HepG2 (cell line): ENCODE data around the gene TBC1D5. TPM values are rescaled to one million over a fixed set of nuclear protein-coding genes. Genes with fewer than 3 reads are reported as not detected.

Experiments used
- ATAC-seq: fragments of 200-7000 bp; cut with Tn5 transposase; 3 replicates; pipeline ENCODE4 v1.9.1; 2020; ENCODE audit warnings: mild to moderate bottlenecking, moderate library complexity
- BruUV-seq: library from RNA; stranded (reverse); fragments of 400-500 nt; replicated peaks from 2 replicates; lab custom pipeline; 2021; lab: Mats Ljungman, UMichigan
- CTCF ChIA-PET: fragments of 300-600 bp; formaldehyde crosslinking; extraction: SDS; loops from one replicate; lab custom pipeline; 2021; ENCODE audit warnings: low total read pairs, inconsistent platforms, low intra/inter-chr PET ratio; lab: Yijun Ruan, JAX
- POLR2A ChIA-PET: fragments of 350-600 bp; sonication (Branson Sonifier 250); formaldehyde crosslinking; loops from one replicate; lab custom pipeline; 2020; ENCODE audit warnings: antibody characterized with exemption, inconsistent platforms; lab: Yijun Ruan, JAX
- DNase-seq: peaks from one replicate; pipeline ENCODE4 v3.0.0-alpha.2; 2015; ENCODE audit warnings: low spot score
- FAIRE-seq: peaks from 3 replicates; lab custom pipeline; 2011; peaks lifted over from hg19 to GRCh38; lab: Jason Lieb, UNC
- H2AFZ ChIP-seq: one replicate; pipeline ENCODE4 v1.6.1; 2011; ENCODE audit warnings: low read length, inconsistent platforms
- H3K27ac ChIP-seq: fragments of 300-600 bp; 3 replicates; pipeline ENCODE4 v1.8.0; 2011; ENCODE audit warnings: mixed run types, mild to moderate bottlenecking, mixed read lengths, low read length, inconsistent platforms; ENCODE audit not compliant: insufficient read depth; ENCODE audit errors: extremely low read length
- H3K27me3 ChIP-seq, 2 experiments: fragments of 200-600 bp in 1 of 2; 2 replicates in 1 of 2; 3 replicates in 1 of 2; pipeline versions ENCODE4 v1.6.0 to v1.8.0; 2011; ENCODE audit warnings: low read length in 2 of 2, mild to moderate bottlenecking in 2 of 2, moderate library complexity in 2 of 2, inconsistent platforms in 1 of 2; ENCODE audit not compliant: insufficient read depth in 2 of 2, control insufficient read depth in 1 of 2
- H3K36me3 ChIP-seq, 2 experiments: fragments of 200-600 bp in 1 of 2; replicated peaks in 1 of 2; 2 replicates in 1 of 2; 3 replicates in 1 of 2; pipeline versions ENCODE4 v1.5.1 to v1.8.0; 2011; ENCODE audit warnings: low read length in 2 of 2, inconsistent platforms in 1 of 2; ENCODE audit not compliant: insufficient read depth in 2 of 2, control insufficient read depth in 1 of 2
- H3K4me1 ChIP-seq: 2 replicates; pipeline ENCODE4 v1.5.1; 2012; ENCODE audit warnings: low read length, inconsistent platforms; ENCODE audit not compliant: insufficient read depth
- H3K4me2 ChIP-seq: 2 replicates; pipeline ENCODE4 v1.6.0; 2011; ENCODE audit warnings: low read depth, low read length, inconsistent platforms
- H3K4me3 ChIP-seq, 3 experiments: fragments of 200-600 bp in 1 of 3; sonication (generic), shearing (Covaris generic) in 1 of 3; replicated peaks in 1 of 3; 2 replicates each; pipeline ENCODE4 v1.5.1; 2011 to 2016; ENCODE audit warnings: low read length in 3 of 3, inconsistent platforms in 2 of 3, low read depth in 2 of 3, mild to moderate bottlenecking in 2 of 3, control low read depth in 1 of 3, mixed read lengths in 1 of 3; ENCODE audit not compliant: insufficient read depth in 1 of 3
- H3K79me2 ChIP-seq: one replicate; pipeline ENCODE4 v1.6.1; 2011; ENCODE audit warnings: low read length, inconsistent platforms; ENCODE audit not compliant: insufficient read depth
- H3K9ac ChIP-seq: 2 replicates; pipeline ENCODE4 v1.6.0; 2011; ENCODE audit warnings: mild to moderate bottlenecking, low read depth, low read length, inconsistent platforms; ENCODE audit not compliant: insufficient read depth
- H3K9me3 ChIP-seq: 2 replicates; pipeline ENCODE4 v1.5.1; 2012; ENCODE audit warnings: mild to moderate bottlenecking, low read length
- H4K20me1 ChIP-seq: 2 replicates; pipeline ENCODE4 v1.6.0; 2011; ENCODE audit warnings: inconsistent platforms, mild to moderate bottlenecking, low read length, moderate library complexity; ENCODE audit not compliant: insufficient read depth
- CBX1 ChIP-seq: IDR thresholded peaks from one replicate; pipeline ENCODE4 v1.6.1; 2016; ENCODE audit warnings: antibody characterized with exemption, low read depth
- CCAR2 ChIP-seq: fragments of 200-400 bp; formaldehyde crosslinking; optimal IDR thresholded peaks from 2 replicates; pipeline ENCODE3; 2018; ENCODE audit warnings: low read depth, mild to moderate bottlenecking, low read length, moderate library complexity
- DNMT1 ChIP-seq: sonication (generic); formaldehyde crosslinking; IDR thresholded peaks from 2 replicates; pipeline ENCODE4 v1.5.1; 2020; ENCODE audit warnings: mild to moderate bottlenecking, missing genetic modification reagents
- ETV5 ChIP-seq: IDR thresholded peaks from 2 replicates; pipeline ENCODE4 v1.6.1; 2018; ENCODE audit warnings: missing biosample characterization, missing genetic modification reagents, inconsistent platforms, borderline replicate concordance
- FIP1L1 ChIP-seq: fragments of 200-400 bp; formaldehyde crosslinking; IDR thresholded peaks from 2 replicates; pipeline ENCODE4 v1.6.1; 2018; ENCODE audit warnings: low read depth, mild to moderate bottlenecking, low read length, moderate library complexity, borderline replicate concordance; ENCODE audit not compliant: insufficient read depth
- HCFC1 ChIP-seq: fragments of 150-350 bp; IDR thresholded peaks from 2 replicates; pipeline ENCODE4 v1.6.1; 2014; ENCODE audit warnings: low read depth, low read length
- HOMEZ ChIP-seq: IDR thresholded peaks from 2 replicates; pipeline ENCODE4 v1.6.1; 2016; ENCODE audit warnings: low read depth
- MED1 ChIP-seq: sonication (generic); formaldehyde crosslinking; IDR thresholded peaks from 2 replicates; pipeline ENCODE4 v1.4.0; 2020; ENCODE audit warnings: missing genetic modification reagents
- PBX2 ChIP-seq: IDR thresholded peaks from 2 replicates; pipeline ENCODE4 v1.6.1; 2016; ENCODE audit warnings: control low read depth
- PTBP1 ChIP-seq: fragments of 200-400 bp; formaldehyde crosslinking; IDR thresholded peaks from 2 replicates; pipeline ENCODE4 v1.6.1; 2018; ENCODE audit warnings: low read length, low read depth; ENCODE audit not compliant: poor library complexity, severe bottlenecking
- RFX5 ChIP-seq: IDR thresholded peaks from 2 replicates; pipeline ENCODE4 v1.6.1; 2011; ENCODE audit warnings: low read depth, low read length, improper control_type of control experiment
- SNRNP70 ChIP-seq: fragments of 200-400 bp; formaldehyde crosslinking; IDR thresholded peaks from 2 replicates; pipeline ENCODE4 v1.6.1; 2017; ENCODE audit warnings: mild to moderate bottlenecking, low read depth, low read length, moderate library complexity
- ZBTB38 ChIP-seq: sonication (generic); formaldehyde crosslinking; IDR thresholded peaks from 2 replicates; pipeline ENCODE4 v1.5.1; 2020; ENCODE audit warnings: mild to moderate bottlenecking, missing genetic modification reagents
- ZMAT5 ChIP-seq: sonication (generic); formaldehyde crosslinking; IDR thresholded peaks from 2 replicates; pipeline ENCODE4 v1.5.0; 2020; ENCODE audit warnings: mild to moderate bottlenecking, low read depth, missing genetic modification reagents, borderline replicate concordance
- ZNF264 ChIP-seq: sonication (generic); formaldehyde crosslinking; IDR thresholded peaks from 2 replicates; pipeline ENCODE4 v1.4.0; 2020; ENCODE audit warnings: missing genetic modification reagents
- ZNF3 ChIP-seq: IDR thresholded peaks from 2 replicates; pipeline ENCODE4 v1.7.0; 2017; ENCODE audit warnings: inconsistent platforms
- ZNF616 ChIP-seq: sonication (generic); formaldehyde crosslinking; IDR thresholded peaks from 2 replicates; pipeline ENCODE4 v1.5.0; 2020; ENCODE audit warnings: low read depth, mild to moderate bottlenecking, missing genetic modification reagents
- ZNF724P ChIP-seq: sonication (generic); formaldehyde crosslinking; IDR thresholded peaks from 2 replicates; pipeline ENCODE4 v1.8.0; 2022; ENCODE audit warnings: missing genetic modification reagents, borderline replicate concordance
- WGBS: methylation state at CpG from one replicate; pipeline ENCODE4 v1.1.6; 2017; ENCODE audit warnings: low lambda C conversion rate; 5-methylcytosine and 5-hydroxymethylcytosine counted together
- in situ Hi-C: cut with HindIII; loops from 2 replicates; pipeline ENCODE4 v1.10.0; 2017; ENCODE audit warnings: low pct_unique_long_range_greater_than_20kb; ENCODE audit not compliant: extremely low pct_ligation_motif_present
- intact Hi-C: fragments of 100-400 bp; cut with micrococcal nuclease; formaldehyde crosslinking; loops from one replicate; pipeline ENCODE4 v1.10.0; 2022; ENCODE audit not compliant: unreplicated experiment
- polyA plus RNA-seq, 8 experiments: library from polyadenylated mRNA; depleted of rRNA in 3 of 8; stranded (reverse) in 7 of 8; unstranded in 1 of 8; fragments of >200 nt; fragmentation: Illumina TruSeq in 4 of 8; extraction: Trizol in 4 of 8; gene quantifications; 2 replicates each; pipeline versions ENCODE4 v1.2.1 to v1.2.3, GENCODE V29; 2011 to 2016; ENCODE audit warnings: low read depth in 4 of 8, missing spikeins in 1 of 8, mixed read lengths in 1 of 8; ENCODE audit not compliant: insufficient read depth in 1 of 8
- total RNA-seq, 5 experiments: library from RNA; depleted of rRNA; stranded (reverse); fragments of >200 nt; fragmentation: Illumina TruSeq; extraction: Trizol; gene quantifications; 2 replicates each; pipeline ENCODE4 v1.2.3, GENCODE V29; 2016; ENCODE audit warnings: low read depth in 1 of 5

TBC1D5 gene
- total and polyA plus RNA-seq, 2 of the 13 experiments (the other 11 are each of a cell fraction or from before 2014, with no cell fraction given): 19.2 to 33.3 TPM

- no peak for TF ChIP-seq HCFC1
- TF ChIP-seq RFX5: no peak
- TF ChIP-seq CCAR2: no peak
Measured at GRCh38 chr3:17709236-17709810, 33.1 kb downstream of the TBC1D5 start (continued).

- no TSS peak for BruUV-seq
- Histone ChIP-seq H3K27me3 (no peaks in the 10 kb centered on the region), H3K4me1 (peaks cover 4% of the 10 kb centered on the region; the same call in 1 of the 2 replicates), H3K36me3 (no peaks in the 10 kb centered on the region), H3K79me2 (no peaks in the 10 kb centered on the region), H3K9me3 (no peaks in the 10 kb centered on the region), H4K20me1 (no peaks in the 10 kb centered on the region), H3K4me3 (no peak overlapping the region), H3K4me2 (no peak overlapping the region), H3K9ac (no peak overlapping the region), H2AFZ (no peak overlapping the region), H3K27ac (no peak overlapping the region)
- POLR2A ChIA-PET: no interaction called here
- FAIRE-seq (no peak), DNase-seq (no peak), ATAC-seq (no peak)
- in situ Hi-C loops: no loop called here
- intact Hi-C loops: no loop called here
- CTCF ChIA-PET: no interaction called here
- WGBS: 97% methylated on average over 3 of the region's 4 CpGs
- TF ChIP-seq ZNF724P (no peak), PTBP1 (no peak), FIP1L1 (no peak), ZBTB38 (CRISPR knock-in tag) (no peak), ZNF616 (CRISPR knock-in tag) (no peak), SNRNP70 (no peak), ZNF3 (CRISPR knock-in tag) (no peak), ZMAT5 (CRISPR knock-in tag) (no peak), MED1 (CRISPR knock-in tag) (no peak), HOMEZ (CRISPR knock-in tag) (no peak), PBX2 (CRISPR knock-in tag) (no peak), CBX1 (no peak), ETV5 (CRISPR knock-in tag) (no peak), DNMT1 (CRISPR knock-in tag) (no peak), ZNF264 (CRISPR knock-in tag) (no peak)
Measured at GRCh38 chr3:17707813-17708543, 34.5 kb downstream of the TBC1D5 start.
